ENCODE measurements around the gene SNCA.

SNCA gene

GRCh38 chr4:89752932-89753598 lies 83.9 kb downstream of the SNCA start:
- no peak for DNase-seq

DNA sequence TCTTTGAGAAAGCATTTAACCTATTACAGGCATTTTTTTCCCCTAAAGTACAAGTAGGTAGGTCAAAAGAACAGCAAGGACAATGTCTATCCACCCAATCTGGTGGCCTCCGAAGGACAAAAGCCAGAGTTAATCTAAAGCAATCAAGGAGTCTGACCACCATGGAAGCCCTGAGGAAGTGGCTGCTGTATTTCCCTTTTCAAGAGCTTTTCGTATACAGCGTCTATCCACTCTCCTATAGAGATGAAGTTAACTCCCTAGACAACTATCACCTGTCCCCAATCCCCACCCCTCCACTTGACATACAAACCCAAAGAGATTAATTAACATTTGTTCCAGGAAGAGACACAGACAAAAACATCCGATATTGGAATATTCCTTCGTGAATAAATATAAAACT lies 85.5 kb downstream of the SNCA start:
- no peak for DNase-seq

DNA sequence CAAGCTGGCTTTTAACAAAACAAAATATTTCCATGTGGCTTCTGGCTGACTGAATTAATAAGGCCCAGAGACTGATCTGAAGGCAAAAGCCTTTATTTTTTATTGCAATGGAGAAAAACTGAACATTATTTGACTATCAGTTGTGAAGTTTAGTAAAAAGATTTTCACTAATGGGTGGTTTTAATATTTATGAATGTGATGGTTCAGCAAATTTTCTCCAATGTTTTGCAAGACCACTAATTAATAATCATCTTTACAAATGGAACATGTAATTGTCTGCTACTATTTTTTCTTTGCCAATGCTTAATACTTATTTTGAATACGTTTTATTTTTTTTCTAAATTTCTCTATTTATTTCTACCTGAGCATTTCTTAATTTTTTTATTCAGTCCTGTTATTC lies 90.6 kb downstream of the SNCA start:
- DNase-seq = no peak

GRCh38 chr4:89745708-89746107 lies 91.3 kb downstream of the SNCA start:
- DNase-seq = no peak

- no peak for DNase-seq
Measured at GRCh38 chr4:89744914-89745313, 92.0 kb downstream of the SNCA start.

DNA sequence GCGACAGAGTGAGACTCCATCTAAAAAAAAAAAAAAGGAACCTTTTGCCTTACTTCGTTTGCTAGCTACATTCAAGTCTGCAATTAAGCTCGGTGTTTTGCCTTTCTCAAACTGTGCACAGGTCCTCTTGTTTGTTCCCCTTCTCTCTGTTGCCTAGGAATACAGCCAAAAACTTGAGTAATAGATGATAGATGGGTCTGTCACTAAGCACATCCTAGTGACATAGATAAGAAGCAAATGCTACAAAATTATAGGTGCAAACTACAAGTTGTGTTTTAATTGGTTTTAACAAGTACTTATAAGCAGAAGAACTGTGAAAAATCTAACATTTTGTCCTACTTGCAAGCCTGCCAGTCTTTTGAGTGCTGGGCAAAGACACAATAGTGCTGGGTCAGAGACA lies 95.2 kb downstream of the SNCA start:
- no peak for DNase-seq

- no peak for DNase-seq
Measured at GRCh38 chr4:89739311-89739988, 97.5 kb downstream of the SNCA start.

GRCh38 chr4:89737888-89738287 lies 99.1 kb downstream of the SNCA start:
- DNase-seq = no peak

DNA sequence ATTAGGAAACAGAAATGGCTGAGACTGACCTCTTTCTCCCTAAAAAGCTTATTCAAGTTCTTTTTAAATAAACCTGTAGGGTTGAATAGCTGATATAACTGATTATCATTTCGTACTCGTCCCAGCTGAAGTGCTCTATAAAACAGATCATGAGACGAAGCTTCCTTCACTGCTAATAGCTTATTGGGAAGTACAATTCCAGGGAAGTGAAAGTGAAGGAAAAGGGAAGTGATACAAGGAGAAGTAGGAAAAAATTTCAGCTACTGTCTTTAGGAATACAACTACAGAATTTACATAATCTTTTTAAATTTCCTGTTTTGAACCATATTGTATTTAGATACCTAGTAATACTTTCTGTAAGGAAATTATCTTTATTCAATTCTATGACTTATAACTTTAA lies 103.0 kb downstream of the SNCA start:
- DNase-seq = no peak

DNA sequence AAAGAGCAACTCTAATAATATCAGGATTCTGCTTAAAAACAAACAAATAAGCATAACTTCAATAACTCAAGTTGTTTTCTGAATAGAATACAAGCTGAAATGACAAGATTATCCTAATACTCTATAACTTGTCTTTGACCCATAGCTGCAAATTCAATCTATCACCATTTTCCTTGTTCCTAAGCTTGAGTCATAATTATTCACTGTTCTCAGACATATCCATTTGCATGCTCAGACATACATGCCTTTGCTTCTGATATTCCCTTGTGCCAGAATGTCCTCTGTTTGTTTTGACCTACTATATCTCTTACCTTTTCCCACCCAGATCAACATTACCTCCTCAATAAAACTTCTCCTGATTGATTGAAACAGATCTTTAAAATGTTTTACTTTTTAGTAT lies 109.7 kb downstream of the SNCA start:
- DNase-seq = no peak

- DNase-seq = no peak
Measured at GRCh38 chr4:89725268-89725667, 111.7 kb downstream of the SNCA start.

DNA sequence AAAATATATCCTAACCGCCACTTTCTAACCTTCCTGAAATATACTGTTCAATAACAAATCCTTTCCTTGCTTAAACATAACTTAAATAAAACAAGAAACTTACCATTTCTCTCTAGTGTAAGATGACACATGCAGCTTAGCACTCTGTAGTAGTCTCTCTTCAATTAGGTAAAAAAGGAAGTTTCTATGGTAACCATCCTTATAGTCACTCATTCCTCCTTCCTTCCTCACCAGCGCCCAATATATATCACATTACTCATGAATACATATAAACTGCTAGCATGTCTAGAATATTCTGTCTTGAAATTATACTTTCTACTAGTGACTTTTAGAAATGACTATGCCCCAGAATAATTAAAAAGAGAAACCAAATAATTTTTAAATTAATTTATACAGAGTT lies 112.2 kb downstream of the SNCA start:
- no peak for DNase-seq

DNA sequence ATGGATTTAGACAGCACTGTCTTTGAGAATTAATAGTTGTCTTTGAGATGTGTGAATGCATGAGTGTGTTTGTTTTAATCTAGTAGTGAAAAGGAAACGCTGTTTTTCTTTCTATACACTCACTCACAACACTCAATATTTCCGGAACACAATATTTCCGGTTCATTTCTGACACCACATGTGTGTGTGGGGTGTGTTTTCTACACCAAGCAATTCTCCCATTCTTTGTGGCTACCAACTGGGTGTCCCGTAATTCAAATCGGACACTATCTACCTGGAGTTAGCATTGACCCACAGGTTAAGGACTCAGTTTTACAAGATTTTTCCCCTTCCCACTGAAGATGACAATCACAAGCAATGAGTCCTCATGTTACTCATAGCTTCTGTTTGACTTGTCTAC lies 113.9 kb downstream of the SNCA start:
- DNase-seq = no peak

DNA sequence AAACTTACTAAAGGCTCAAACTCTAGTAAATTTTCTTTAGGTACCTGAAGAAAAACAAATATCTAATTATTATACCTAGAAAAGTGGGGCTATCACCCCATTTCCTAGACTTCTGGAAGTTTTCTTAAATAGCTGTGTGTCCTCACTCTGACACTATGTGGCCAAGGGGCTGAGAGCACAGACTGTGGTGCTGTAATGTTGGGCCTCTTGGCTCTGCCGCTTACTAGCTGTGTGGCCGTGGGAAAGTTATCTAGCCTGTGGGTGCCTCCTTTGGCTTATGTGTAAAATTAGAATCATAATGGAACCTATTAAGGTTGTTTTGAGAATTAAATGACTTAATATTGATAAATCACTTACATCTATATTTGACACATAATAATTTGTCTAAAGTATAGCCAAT lies 114.4 kb downstream of the SNCA start:
- DNase-seq = no peak

- no peak for DNase-seq
Measured at GRCh38 chr4:89720981-89721380, 116.0 kb downstream of the SNCA start.

DNA sequence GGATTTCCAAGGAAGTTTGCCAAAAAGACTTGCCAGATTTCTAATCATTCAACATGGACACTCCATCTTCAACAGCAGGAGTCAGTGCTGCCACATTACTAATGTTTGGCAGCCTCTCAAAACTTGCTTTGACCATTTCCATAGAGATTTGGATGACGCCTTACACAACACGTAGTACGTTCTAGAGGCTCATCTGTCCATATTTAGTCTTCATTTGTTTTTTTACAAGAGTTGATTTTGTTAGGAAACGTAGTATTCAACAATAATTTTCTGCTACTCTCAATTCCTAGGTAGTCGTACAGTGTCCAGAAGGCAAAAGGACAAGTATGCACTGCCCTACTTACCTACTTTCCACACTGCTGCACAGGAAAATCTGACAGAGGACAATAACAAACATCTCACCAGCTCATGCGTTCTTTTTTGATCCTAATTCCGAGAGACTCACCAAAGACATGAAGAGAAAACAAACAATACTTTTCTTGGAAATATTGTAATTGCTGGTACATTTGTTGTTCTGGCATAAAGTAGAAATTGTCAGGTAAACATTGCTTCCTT lies 117.3 kb downstream of the SNCA start:
- no peak for DNase-seq

- DNase-seq = no peak
Measured at GRCh38 chr4:89716893-89717292, 120.1 kb downstream of the SNCA start.

- no peak for DNase-seq
Measured at GRCh38 chr4:89715631-89716030, 121.3 kb downstream of the SNCA start.

DNA sequence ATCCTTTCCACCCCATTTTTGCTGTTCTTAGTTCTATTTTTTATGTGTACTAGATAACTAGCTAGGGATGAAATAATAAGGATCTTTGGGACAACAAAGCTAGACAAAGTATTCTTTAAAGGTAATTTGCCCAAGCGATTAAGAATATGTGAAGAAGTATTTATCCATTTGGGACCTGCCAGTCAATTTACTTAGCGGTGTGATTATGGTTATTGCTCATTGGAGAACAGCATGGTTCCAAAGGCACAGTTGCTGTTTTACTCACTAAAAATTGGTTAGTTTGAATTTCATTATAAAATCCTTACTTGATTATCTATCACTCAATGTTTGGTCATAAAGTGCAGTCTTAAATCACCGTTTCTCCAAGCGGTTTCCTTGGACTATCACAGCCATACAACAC lies 124.1 kb downstream of the SNCA start:
- no peak for DNase-seq

GRCh38 chr4:89712141-89712540 lies 124.8 kb downstream of the SNCA start:
- DNase-seq = no peak

DNA sequence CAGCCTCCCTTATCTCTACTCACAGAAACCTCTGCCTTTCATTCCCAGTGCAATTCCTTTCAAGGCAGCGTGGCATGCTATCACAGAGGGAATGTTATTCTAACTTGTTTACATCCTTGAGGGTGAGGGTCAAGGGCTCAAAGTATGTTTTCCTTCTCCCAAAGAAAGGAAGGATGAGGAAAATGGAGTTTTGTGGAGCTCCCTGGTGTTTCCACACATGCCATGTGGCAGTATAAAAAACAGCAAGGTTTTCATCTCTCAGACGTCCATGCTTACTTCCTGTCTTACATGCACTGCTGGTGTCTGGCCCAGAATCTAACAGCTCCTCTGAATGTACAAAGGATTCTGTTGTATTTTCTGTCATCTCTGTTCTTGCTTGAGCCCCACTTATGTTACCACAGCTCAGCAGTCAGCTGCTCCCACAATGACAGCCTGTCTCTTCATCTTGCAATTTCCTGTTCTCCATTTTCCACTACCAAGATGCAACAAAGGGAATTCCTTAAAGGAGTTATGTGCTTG lies 128.0 kb downstream of the SNCA start:
- no peak for DNase-seq

DNA sequence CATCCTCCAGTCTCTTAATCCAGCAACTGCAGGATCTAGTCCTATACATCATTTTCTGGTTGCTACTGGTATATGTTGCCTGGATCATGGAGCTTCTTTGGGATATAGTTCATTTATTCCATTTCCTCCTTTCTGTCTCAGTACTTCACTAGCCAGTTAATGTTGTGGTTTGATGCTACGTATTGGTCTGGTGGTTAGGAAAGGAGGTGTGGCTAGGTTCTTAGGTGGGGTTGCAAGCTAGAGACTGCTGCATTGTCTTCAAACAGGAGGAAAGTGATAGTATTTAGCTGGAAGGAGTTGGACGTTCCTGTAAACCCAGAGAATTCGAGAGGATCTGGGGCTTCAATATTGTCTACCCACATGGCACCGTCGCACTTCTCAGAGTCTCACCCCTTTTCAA lies 129.5 kb downstream of the SNCA start:
- DNase-seq = no peak

- no peak for DNase-seq
Measured at GRCh38 chr4:89704651-89705395, 132.1 kb downstream of the SNCA start.
